ENCODE results near the gene LCN15. TPM values are rescaled to one million over a fixed set of nuclear protein-coding genes. Genes with fewer than 3 reads are reported as not detected.

The LCN15 gene
- polyA plus RNA-seq, 1 donor (not counting 4 experiments of a cell fraction or from before 2014, with no cell fraction given) = not detected

DNA sequence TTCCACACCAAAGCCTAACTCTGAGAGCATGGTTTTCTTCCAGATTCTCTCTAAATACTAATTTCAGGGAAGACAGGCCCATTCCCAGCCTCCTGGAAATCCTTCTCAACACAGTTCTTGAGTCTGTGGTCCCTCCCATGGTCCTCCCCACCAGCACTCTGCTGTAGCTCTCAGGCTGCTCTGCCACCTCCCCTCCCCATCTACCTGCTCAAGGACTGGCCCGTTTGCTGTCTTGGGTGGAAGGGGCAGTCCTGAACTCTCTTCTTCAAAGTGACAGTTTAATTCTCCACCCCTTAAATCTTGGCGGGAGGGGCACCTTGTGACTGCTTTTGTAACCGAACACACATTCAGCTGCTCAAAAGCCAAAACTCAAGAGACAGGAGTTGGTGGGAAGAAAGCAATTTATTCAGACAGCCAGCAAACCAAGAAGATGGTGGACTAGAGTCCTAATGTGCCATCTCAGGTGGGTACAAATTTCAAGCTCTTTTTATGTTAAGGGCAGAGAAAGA, 7.6 kb upstream of the LCN15 start:
- Histone ChIP-seq H3K27ac (ENCODE audit: control insufficient read depth, insufficient read depth, low read length) (no peak overlapping the region), H3K9ac (ENCODE audit: control insufficient read depth, extremely low read depth, insufficient read depth, low read length) (no peak overlapping the region), H3K36me3 (ENCODE audit: control insufficient read depth in 2 of 2, extremely low read depth in 1 of 2, insufficient read depth in 2 of 2, low read length in 2 of 2) (no peaks in the 10 kb centered on the region), H4K20me1 (ENCODE audit: control insufficient read depth, extremely low read depth, insufficient read depth, low read length) (no peaks in the 10 kb centered on the region), H3K27me3 (ENCODE audit: control insufficient read depth, extremely low read depth, insufficient read depth, low read length) (peaks cover 6% of the 10 kb centered on the region), H3K4me2 (ENCODE audit: control insufficient read depth, extremely low read depth, insufficient read depth, low read depth, low read length) (no peak overlapping the region), H3K4me1 (ENCODE audit: control insufficient read depth, extremely low read depth, insufficient read depth, low read length) (no peaks in the 10 kb centered on the region), H2AFZ (ENCODE audit: control insufficient read depth, low read length) (no peak overlapping the region), H3K4me3 (ENCODE audit: control insufficient read depth in 2 of 3, extremely low read depth in 1 of 3, insufficient read depth in 2 of 3, low read depth in 1 of 3, low read length in 3 of 3) (no peak overlapping the region), H3K79me2 (ENCODE audit: control insufficient read depth, insufficient read depth, low read length) (no peaks in the 10 kb centered on the region), H3K9me3 (ENCODE audit: control insufficient read depth, low read depth, low read length) (peaks cover 5% of the 10 kb centered on the region), H3K9me1 (ENCODE audit: control insufficient read depth, extremely low read depth, insufficient read depth, low read length) (no peaks in the 10 kb centered on the region)
- dilution Hi-C loops (cut with MboI; ENCODE audit: extremely low pct_ligation_motif_present, low sequenced_read_pairs) = no loop called here
- FAIRE-seq (no peak), DNase-seq (ENCODE audit: low read depth, low spot score) (no peak)
- TF ChIP-seq, protein P1, sequence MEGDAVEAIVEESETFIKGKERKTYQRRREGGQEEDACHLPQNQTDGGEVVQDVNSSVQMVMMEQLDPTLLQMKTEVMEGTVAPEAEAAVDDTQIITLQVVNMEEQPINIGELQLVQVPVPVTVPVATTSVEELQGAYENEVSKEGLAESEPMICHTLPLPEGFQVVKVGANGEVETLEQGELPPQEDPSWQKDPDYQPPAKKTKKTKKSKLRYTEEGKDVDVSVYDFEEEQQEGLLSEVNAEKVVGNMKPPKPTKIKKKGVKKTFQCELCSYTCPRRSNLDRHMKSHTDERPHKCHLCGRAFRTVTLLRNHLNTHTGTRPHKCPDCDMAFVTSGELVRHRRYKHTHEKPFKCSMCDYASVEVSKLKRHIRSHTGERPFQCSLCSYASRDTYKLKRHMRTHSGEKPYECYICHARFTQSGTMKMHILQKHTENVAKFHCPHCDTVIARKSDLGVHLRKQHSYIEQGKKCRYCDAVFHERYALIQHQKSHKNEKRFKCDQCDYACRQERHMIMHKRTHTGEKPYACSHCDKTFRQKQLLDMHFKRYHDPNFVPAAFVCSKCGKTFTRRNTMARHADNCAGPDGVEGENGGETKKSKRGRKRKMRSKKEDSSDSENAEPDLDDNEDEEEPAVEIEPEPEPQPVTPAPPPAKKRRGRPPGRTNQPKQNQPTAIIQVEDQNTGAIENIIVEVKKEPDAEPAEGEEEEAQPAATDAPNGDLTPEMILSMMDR (optimal IDR thresholded peaks at IDR 0.05 in 1 of 3, IDR thresholded peaks at IDR 0.05 in 1 of 3, conservative IDR thresholded peaks at IDR 0.05 in 1 of 3; ENCODE audit: extremely low read depth in 1 of 3, insufficient read depth in 2 of 3, low read length in 3 of 3) = no peak
- TF ChIP-seq EZH2 (IDR thresholded peaks at IDR 0.05; ENCODE audit: low read length) = no peak

DNA sequence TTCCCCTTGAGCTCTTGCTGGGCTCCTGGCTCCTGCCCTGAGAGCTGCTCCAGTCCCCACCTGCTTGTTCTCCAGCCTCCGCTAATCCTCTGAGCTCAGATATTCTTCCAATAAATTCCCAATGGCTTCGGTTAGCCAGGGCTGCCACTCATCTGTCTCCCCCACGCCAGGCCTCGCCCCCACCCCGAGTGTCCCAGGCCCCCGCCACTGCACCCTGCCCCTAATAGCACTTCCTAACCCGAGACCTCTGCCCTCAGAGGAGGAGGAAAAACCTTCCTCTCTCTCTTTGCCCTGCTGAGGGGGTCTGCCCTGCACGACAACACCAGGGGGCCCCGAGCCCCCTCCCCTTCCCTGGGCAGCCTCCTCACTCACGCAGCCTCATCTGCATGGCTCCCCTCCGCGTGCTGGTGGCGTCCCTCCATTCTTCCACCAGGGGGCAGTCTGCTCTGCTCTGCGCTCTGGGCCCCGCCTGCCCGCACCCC, 5.4 kb upstream of the LCN15 start:
- Histone ChIP-seq H3K4me3 (ENCODE audit: control insufficient read depth in 2 of 3, extremely low read depth in 1 of 3, insufficient read depth in 2 of 3, low read depth in 1 of 3, low read length in 3 of 3) (no peak overlapping the region), H3K4me1 (ENCODE audit: control insufficient read depth, extremely low read depth, insufficient read depth, low read length) (no peaks in the 10 kb centered on the region), H3K36me3 (ENCODE audit: control insufficient read depth in 2 of 2, extremely low read depth in 1 of 2, insufficient read depth in 2 of 2, low read length in 2 of 2) (no peaks in the 10 kb centered on the region), H3K9me3 (ENCODE audit: control insufficient read depth, low read depth, low read length) (peaks cover 5% of the 10 kb centered on the region), H2AFZ (ENCODE audit: control insufficient read depth, low read length) (no peak overlapping the region), H4K20me1 (ENCODE audit: control insufficient read depth, extremely low read depth, insufficient read depth, low read length) (no peaks in the 10 kb centered on the region), H3K9me1 (ENCODE audit: control insufficient read depth, extremely low read depth, insufficient read depth, low read length) (no peaks in the 10 kb centered on the region), H3K79me2 (ENCODE audit: control insufficient read depth, insufficient read depth, low read length) (no peaks in the 10 kb centered on the region), H3K27ac (ENCODE audit: control insufficient read depth, insufficient read depth, low read length) (no peak overlapping the region), H3K27me3 (ENCODE audit: control insufficient read depth, extremely low read depth, insufficient read depth, low read length) (peaks cover 5% of the 10 kb centered on the region), H3K9ac (ENCODE audit: control insufficient read depth, extremely low read depth, insufficient read depth, low read length) (no peak overlapping the region), H3K4me2 (ENCODE audit: control insufficient read depth, extremely low read depth, insufficient read depth, low read depth, low read length) (no peak overlapping the region)
- dilution Hi-C loops (cut with MboI; ENCODE audit: extremely low pct_ligation_motif_present, low sequenced_read_pairs) = no loop called here
- no peak for TF ChIP-seq EZH2 (IDR thresholded peaks at IDR 0.05; ENCODE audit: low read length)
- TF ChIP-seq, protein P1 (optimal IDR thresholded peaks at IDR 0.05 in 1 of 3, IDR thresholded peaks at IDR 0.05 in 1 of 3, conservative IDR thresholded peaks at IDR 0.05 in 1 of 3; ENCODE audit: extremely low read depth in 1 of 3, insufficient read depth in 2 of 3, low read length in 3 of 3) = peak; percentile 19 to 84 (median 62)
- FAIRE-seq (no peak), DNase-seq (ENCODE audit: low read depth, low spot score) (no peak)

Measured in keratinocyte (primary cell).